ENCODE measurements around the gene EXT2.
A peak's percentile ranks its signal among the peaks of the same experiment; 100 is the strongest.

The EXT2 gene

GRCh38 chr11:44241851-44242250, 146.4 kb downstream of the EXT2 start:
- no peak for TF ChIP-seq ZFP30 (CRISPR knock-in tag; IDR thresholded peaks at IDR 0.05)
- TF ChIP-seq TCF4 (CRISPR knock-in tag; IDR thresholded peaks at IDR 0.05; ENCODE audit: borderline replicate concordance): no peak
- TF ChIP-seq TSHZ2 (CRISPR knock-in tag; IDR thresholded peaks at IDR 0.05): no peak
- no peak for TF ChIP-seq ZNF70 (CRISPR knock-in tag; IDR thresholded peaks at IDR 0.05)
- no peak for TF ChIP-seq ZNF565 (CRISPR knock-in tag; conservative IDR thresholded peaks at IDR 0.05; ENCODE audit: low read depth)
- no peak for TF ChIP-seq POU6F1 (CRISPR knock-in tag; IDR thresholded peaks at IDR 0.05; ENCODE audit: borderline replicate concordance, low read depth)
- TF ChIP-seq PATZ1 (CRISPR knock-in tag; IDR thresholded peaks at IDR 0.05; ENCODE audit: borderline replicate concordance): no peak
- no peak for TF ChIP-seq GLIS3 (CRISPR knock-in tag; IDR thresholded peaks at IDR 0.05)
- TF ChIP-seq ISL1 (CRISPR knock-in tag; IDR thresholded peaks at IDR 0.05): no peak
- no peak for TF ChIP-seq ZFP3 (CRISPR knock-in tag; IDR thresholded peaks at IDR 0.05)
- TF ChIP-seq CSDC2 (CRISPR knock-in tag; IDR thresholded peaks at IDR 0.05): no peak
- no peak for TF ChIP-seq ARNTL (CRISPR knock-in tag; IDR thresholded peaks at IDR 0.05; ENCODE audit: borderline replicate concordance, low read depth)
- no peak for TF ChIP-seq SNAI2 (CRISPR knock-in tag; IDR thresholded peaks at IDR 0.05)
- TF ChIP-seq CREB5 (CRISPR knock-in tag; IDR thresholded peaks at IDR 0.05; ENCODE audit: low read depth): no peak
- no peak for TF ChIP-seq OSR1 (CRISPR knock-in tag; IDR thresholded peaks at IDR 0.05)
- ATAC-seq: no peak

- peak; percentile 14; the same call in 2 of the 3 replicates for ATAC-seq
- TF ChIP-seq CREB5 (CRISPR knock-in tag; IDR thresholded peaks at IDR 0.05; ENCODE audit: low read depth) (no peak), TCF4 (CRISPR knock-in tag; IDR thresholded peaks at IDR 0.05; ENCODE audit: borderline replicate concordance) (no peak)
These were observed 147.6 kb downstream of the EXT2 start for GRCh38 chr11:44243086-44243485.

GRCh38 chr11:44243595-44244343, 148.3 kb downstream of the EXT2 start:
- no peak for TF ChIP-seq PPARA (CRISPR knock-in tag; IDR thresholded peaks at IDR 0.05; ENCODE audit: borderline replicate concordance)
- 0 out of 2 replicates have a peak, but pooled peaks have one; percentile 33 for TF ChIP-seq GLIS3 (CRISPR knock-in tag; IDR thresholded peaks at IDR 0.05)
- ATAC-seq: peak; percentile 70

- TF ChIP-seq ZFP3 (CRISPR knock-in tag; IDR thresholded peaks at IDR 0.05): no peak
- 0 out of 2 replicates have a peak, but pooled peaks have one; percentile 16 for TF ChIP-seq ISL1 (CRISPR knock-in tag; IDR thresholded peaks at IDR 0.05)
- peak; percentile 81 for ATAC-seq
These were observed 149.3 kb downstream of the EXT2 start for GRCh38 chr11:44244639-44245310.
